Measurements from ENCODE around the gene FBLN5. TPM values are rescaled to one million over a fixed set of nuclear protein-coding genes. Genes with fewer than 3 reads are reported as not detected.

The FBLN5 gene
- total and polyA plus RNA-seq, 9 of the 15 experiments (the other 6 are each of a cell fraction or from before 2014, with no cell fraction given): 0.11 to 0.22 TPM; not detected in 7

- TF ChIP-seq SETDB1 (IDR thresholded peaks at IDR 0.05; ENCODE audit: low read length) (no peak), ATF6 (CRISPR knock-in tag; IDR thresholded peaks at IDR 0.05) (no peak), POU5F1 (IDR thresholded peaks at IDR 0.05; ENCODE audit: borderline replicate concordance, low read depth, low read length, partially characterized antibody) (no peak), BRD9 (IDR thresholded peaks at IDR 0.05; ENCODE audit: low read depth, partially characterized antibody) (no peak), ZNF551 (CRISPR knock-in tag; IDR thresholded peaks at IDR 0.05) (no peak), ZNF384 (IDR thresholded peaks at IDR 0.05; ENCODE audit: low read depth, low read length) (no peak), NRF1 (conservative IDR thresholded peaks at IDR 0.05 in 1 of 2, IDR thresholded peaks at IDR 0.05 in 1 of 2) (no peak), C11orf30 (IDR thresholded peaks at IDR 0.05; ENCODE audit: low read depth) (no peak), NELFE (IDR thresholded peaks at IDR 0.05; ENCODE audit: insufficient read depth, insufficient read length) (no peak)
- ATAC-seq (no peak), DNase-seq (ENCODE audit: extremely low read depth in 1 of 4, low spot score in 3 of 4) (no peak), FAIRE-seq (no peak)
- in situ Hi-C loops (cut with MboI) (no loop called here), intact Hi-C loops (cut with micrococcal nuclease) (no loop called here)
- H3K79me2 ChIP-seq (ENCODE audit: control insufficient read depth, insufficient read depth, low read length): no peaks in the 10 kb centered on the region
- no peak overlapping the region for H3K27ac ChIP-seq (ENCODE audit: extremely low read depth, low read depth, low read length)
- BruUV-seq (replicated peaks): no TSS peak
- H2AFZ ChIP-seq (ENCODE audit: low read depth, low read length): no peak overlapping the region
- H3K9ac ChIP-seq (ENCODE audit: insufficient read depth in 1 of 2, low read depth in 2 of 2, low read length in 2 of 2): no peak overlapping the region
- H3K4me2 ChIP-seq (ENCODE audit: insufficient read depth, low read length): no peak overlapping the region
- 2% methylated on average over 6 of the region's 6 CpGs for WGBS (ENCODE audit: insufficient coverage, low coverage, missing lambda C conversion rate)
- POLR2A ChIA-PET: no interaction called here
- no peaks in the 10 kb centered on the region for H3K4me1 ChIP-seq (replicated peaks in 1 of 2; ENCODE audit: control insufficient read depth in 2 of 2, insufficient read depth in 2 of 2, low read length in 2 of 2)
- H3K36me3 ChIP-seq (ENCODE audit: control insufficient read depth, insufficient read depth, low read length): no peaks in the 10 kb centered on the region
- H3K4me3 ChIP-seq: no peak overlapping the region
- CTCF ChIA-PET (ENCODE audit: low intra/inter-chr PET ratio): no interaction called here
- H4K20me1 ChIP-seq (replicated peaks; ENCODE audit: control insufficient read depth, insufficient read depth, low read length): no peaks in the 10 kb centered on the region
- H3K27me3 ChIP-seq (ENCODE audit: control insufficient read depth in 2 of 2, insufficient read depth in 2 of 2, low read length in 2 of 2): peaks cover 0 to 33% of the 10 kb centered on the region in 2 experiments; a peak in 4 of 5 replicates
- H3K9me3 ChIP-seq (replicated peaks; ENCODE audit: control insufficient read depth, insufficient read depth, low read depth, low read length): no peaks in the 10 kb centered on the region
- H3K9me1 ChIP-seq (ENCODE audit: control insufficient read depth, insufficient read depth, low read length): no peaks in the 10 kb centered on the region
These were observed 11.9 kb downstream of the FBLN5 start for GRCh38 chr14:91935586-91935985.

Data from K562 (cell line).